ENCODE measurements around the gene ARL15.

GRCh38 chr5:53917826-53918225 is 392.5 kb downstream of the ARL15 start:
- no peak for TF ChIP-seq POLR2A (IDR thresholded peaks at IDR 0.05; ENCODE audit: low read depth, low read length)
- no peak for TF ChIP-seq TAF1 (IDR thresholded peaks at IDR 0.05; ENCODE audit: low read depth, low read length)
- no peak for TF ChIP-seq POLR2AphosphoS5 (IDR thresholded peaks at IDR 0.05; ENCODE audit: low read depth, low read length)
- no peak for TF ChIP-seq POU2F2 (IDR thresholded peaks at IDR 0.05; ENCODE audit: low read depth, low read length)

Data from GM12891 (cell line).